HepG2 (cell line): ENCODE measurements around the gene TBC1D32. TPM values are rescaled to one million over a fixed set of nuclear protein-coding genes. Genes with fewer than 3 reads are reported as not detected.

Experiments
- ATAC-seq: fragments of 200-7000 bp; cut with Tn5 transposase; 3 replicates; pipeline ENCODE4 v1.9.1; 2020; ENCODE audit warnings: mild to moderate bottlenecking, moderate library complexity
- BruUV-seq: library from RNA; stranded (reverse); fragments of 400-500 nt; replicated peaks from 2 replicates; lab custom pipeline; 2021; lab: Mats Ljungman, UMichigan
- CTCF ChIA-PET: fragments of 300-600 bp; formaldehyde crosslinking; extraction: SDS; loops from one replicate; lab custom pipeline; 2021; ENCODE audit warnings: low total read pairs, inconsistent platforms, low intra/inter-chr PET ratio; lab: Yijun Ruan, JAX
- POLR2A ChIA-PET: fragments of 350-600 bp; sonication (Branson Sonifier 250); formaldehyde crosslinking; loops from one replicate; lab custom pipeline; 2020; ENCODE audit warnings: antibody characterized with exemption, inconsistent platforms; lab: Yijun Ruan, JAX
- DNase-seq: peaks from one replicate; pipeline ENCODE4 v3.0.0-alpha.2; 2015; ENCODE audit warnings: low spot score
- FAIRE-seq: peaks from 3 replicates; lab custom pipeline; 2011; peaks lifted over from hg19 to GRCh38; lab: Jason Lieb, UNC
- H2AFZ ChIP-seq: one replicate; pipeline ENCODE4 v1.6.1; 2011; ENCODE audit warnings: low read length, inconsistent platforms
- H3K27ac ChIP-seq: fragments of 300-600 bp; 3 replicates; pipeline ENCODE4 v1.8.0; 2011; ENCODE audit warnings: mixed run types, mild to moderate bottlenecking, mixed read lengths, low read length, inconsistent platforms; ENCODE audit not compliant: insufficient read depth; ENCODE audit errors: extremely low read length
- H3K27me3 ChIP-seq, 2 experiments: fragments of 200-600 bp in 1 of 2; 2 replicates in 1 of 2; 3 replicates in 1 of 2; pipeline versions ENCODE4 v1.6.0 to v1.8.0; 2011; ENCODE audit warnings: low read length in 2 of 2, mild to moderate bottlenecking in 2 of 2, moderate library complexity in 2 of 2, inconsistent platforms in 1 of 2; ENCODE audit not compliant: insufficient read depth in 2 of 2, control insufficient read depth in 1 of 2
- H3K36me3 ChIP-seq, 2 experiments: fragments of 200-600 bp in 1 of 2; replicated peaks in 1 of 2; 2 replicates in 1 of 2; 3 replicates in 1 of 2; pipeline versions ENCODE4 v1.5.1 to v1.8.0; 2011; ENCODE audit warnings: low read length in 2 of 2, inconsistent platforms in 1 of 2; ENCODE audit not compliant: insufficient read depth in 2 of 2, control insufficient read depth in 1 of 2
- H3K4me1 ChIP-seq: 2 replicates; pipeline ENCODE4 v1.5.1; 2012; ENCODE audit warnings: low read length, inconsistent platforms; ENCODE audit not compliant: insufficient read depth
- H3K4me2 ChIP-seq: 2 replicates; pipeline ENCODE4 v1.6.0; 2011; ENCODE audit warnings: low read depth, low read length, inconsistent platforms
- H3K4me3 ChIP-seq, 3 experiments: fragments of 200-600 bp in 1 of 3; sonication (generic), shearing (Covaris generic) in 1 of 3; replicated peaks in 1 of 3; 2 replicates each; pipeline ENCODE4 v1.5.1; 2011 to 2016; ENCODE audit warnings: low read length in 3 of 3, inconsistent platforms in 2 of 3, low read depth in 2 of 3, mild to moderate bottlenecking in 2 of 3, control low read depth in 1 of 3, mixed read lengths in 1 of 3; ENCODE audit not compliant: insufficient read depth in 1 of 3
- H3K79me2 ChIP-seq: one replicate; pipeline ENCODE4 v1.6.1; 2011; ENCODE audit warnings: low read length, inconsistent platforms; ENCODE audit not compliant: insufficient read depth
- H3K9ac ChIP-seq: 2 replicates; pipeline ENCODE4 v1.6.0; 2011; ENCODE audit warnings: mild to moderate bottlenecking, low read depth, low read length, inconsistent platforms; ENCODE audit not compliant: insufficient read depth
- H3K9me3 ChIP-seq: 2 replicates; pipeline ENCODE4 v1.5.1; 2012; ENCODE audit warnings: mild to moderate bottlenecking, low read length
- H4K20me1 ChIP-seq: 2 replicates; pipeline ENCODE4 v1.6.0; 2011; ENCODE audit warnings: inconsistent platforms, mild to moderate bottlenecking, low read length, moderate library complexity; ENCODE audit not compliant: insufficient read depth
- ATF7 ChIP-seq, 2 experiments: fragments of 450-650 bp in 1 of 2; sonication (generic) in 1 of 2; formaldehyde crosslinking in 1 of 2; IDR thresholded peaks; 2 replicates each; pipeline versions ENCODE4 v1.4.0 to v1.6.1; 2016 to 2020; ENCODE audit warnings: antibody characterized with exemption in 1 of 2, mild to moderate bottlenecking in 1 of 2, missing genetic modification reagents in 1 of 2
- HIVEP1 ChIP-seq: sonication (generic); formaldehyde crosslinking; IDR thresholded peaks from 2 replicates; pipeline ENCODE4 v1.4.0; 2020; ENCODE audit warnings: mild to moderate bottlenecking, missing genetic modification reagents
- HNRNPUL1 ChIP-seq: fragments of 200-400 bp; formaldehyde crosslinking; IDR thresholded peaks from 2 replicates; pipeline ENCODE4 v1.6.1; 2017; ENCODE audit warnings: low read depth, mild to moderate bottlenecking, low read length, moderate library complexity
- MBD4 ChIP-seq: IDR thresholded peaks from 2 replicates; pipeline ENCODE4 v1.6.1; 2012; ENCODE audit warnings: low read length, inconsistent platforms, borderline replicate concordance
- MNT ChIP-seq: fragments of 450-650 bp; IDR thresholded peaks from 2 replicates; pipeline ENCODE4 v1.6.1; 2016
- RAD21 ChIP-seq: fragments of 450-650 bp; formaldehyde crosslinking; IDR thresholded peaks from 2 replicates; pipeline ENCODE4 v1.5.0; 2020; ENCODE audit warnings: mild to moderate bottlenecking
- RBM39 ChIP-seq: fragments of 200-400 bp; formaldehyde crosslinking; IDR thresholded peaks from one replicate; pipeline ENCODE4 v1.6.1; 2018; ENCODE audit warnings: antibody characterized with exemption, mild to moderate bottlenecking, low read depth, low read length; ENCODE audit not compliant: poor library complexity, severe bottlenecking
- ZKSCAN1 ChIP-seq: fragments of 150-350 bp; IDR thresholded peaks from 2 replicates; pipeline ENCODE4 v1.6.1; 2014; ENCODE audit warnings: low read length
- ZNF713 ChIP-seq: sonication (generic); formaldehyde crosslinking; IDR thresholded peaks from 2 replicates; pipeline ENCODE4 v1.4.0; 2020; ENCODE audit warnings: mild to moderate bottlenecking, missing genetic modification reagents
- ZNF720 ChIP-seq: sonication (generic); formaldehyde crosslinking; IDR thresholded peaks from 2 replicates; pipeline ENCODE4 v1.4.0; 2020; ENCODE audit warnings: missing genetic modification reagents
- ZNF780A ChIP-seq: sonication (generic); formaldehyde crosslinking; IDR thresholded peaks from 2 replicates; pipeline ENCODE4 v1.8.0; 2022; ENCODE audit warnings: mild to moderate bottlenecking, missing genetic modification reagents, moderate library complexity
- WGBS: methylation state at CpG from one replicate; pipeline ENCODE4 v1.1.6; 2017; ENCODE audit warnings: low lambda C conversion rate; 5-methylcytosine and 5-hydroxymethylcytosine counted together
- in situ Hi-C: cut with HindIII; loops from 2 replicates; pipeline ENCODE4 v1.10.0; 2017; ENCODE audit warnings: low pct_unique_long_range_greater_than_20kb; ENCODE audit not compliant: extremely low pct_ligation_motif_present
- intact Hi-C: fragments of 100-400 bp; cut with micrococcal nuclease; formaldehyde crosslinking; loops from one replicate; pipeline ENCODE4 v1.10.0; 2022; ENCODE audit not compliant: unreplicated experiment
- polyA plus RNA-seq, 8 experiments: library from polyadenylated mRNA; depleted of rRNA in 3 of 8; stranded (reverse) in 7 of 8; unstranded in 1 of 8; fragments of >200 nt; fragmentation: Illumina TruSeq in 4 of 8; extraction: Trizol in 4 of 8; gene quantifications; 2 replicates each; pipeline versions ENCODE4 v1.2.1 to v1.2.3, GENCODE V29; 2011 to 2016; ENCODE audit warnings: low read depth in 4 of 8, missing spikeins in 1 of 8, mixed read lengths in 1 of 8; ENCODE audit not compliant: insufficient read depth in 1 of 8
- total RNA-seq, 5 experiments: library from RNA; depleted of rRNA; stranded (reverse); fragments of >200 nt; fragmentation: Illumina TruSeq; extraction: Trizol; gene quantifications; 2 replicates each; pipeline ENCODE4 v1.2.3, GENCODE V29; 2016; ENCODE audit warnings: low read depth in 1 of 5
- TF ChIP-seq, protein P1 (sequence below): sonication (generic); formaldehyde crosslinking; IDR thresholded peaks from 2 replicates; pipeline ENCODE4 v1.4.0; 2020; ENCODE audit warnings: mild to moderate bottlenecking, missing genetic modification reagents
- TF ChIP-seq, protein P2 (sequence below): sonication (generic); formaldehyde crosslinking; IDR thresholded peaks from 2 replicates; pipeline ENCODE4 v1.4.0; 2020; ENCODE audit warnings: missing genetic modification reagents, borderline replicate concordance
- TF ChIP-seq, protein P3 (sequence below): IDR thresholded peaks from 2 replicates; pipeline ENCODE4 v1.6.1; 2016; ENCODE audit warnings: mild to moderate bottlenecking, missing biosample characterization, missing genetic modification reagents
- TF ChIP-seq, protein P4 (sequence below): sonication (generic); formaldehyde crosslinking; IDR thresholded peaks from 2 replicates; pipeline ENCODE4 v1.5.1; 2020; ENCODE audit warnings: missing genetic modification reagents, mild to moderate bottlenecking, borderline replicate concordance
- TF ChIP-seq, protein P5 (sequence below): IDR thresholded peaks from 2 replicates; pipeline ENCODE4 v1.6.1; 2016; ENCODE audit warnings: control low read depth

Gene TBC1D32
- total and polyA plus RNA-seq, 2 of the 13 experiments (the other 11 are each of a cell fraction or from before 2014, with no cell fraction given) = 2.0 to 4.8 TPM

DNA sequence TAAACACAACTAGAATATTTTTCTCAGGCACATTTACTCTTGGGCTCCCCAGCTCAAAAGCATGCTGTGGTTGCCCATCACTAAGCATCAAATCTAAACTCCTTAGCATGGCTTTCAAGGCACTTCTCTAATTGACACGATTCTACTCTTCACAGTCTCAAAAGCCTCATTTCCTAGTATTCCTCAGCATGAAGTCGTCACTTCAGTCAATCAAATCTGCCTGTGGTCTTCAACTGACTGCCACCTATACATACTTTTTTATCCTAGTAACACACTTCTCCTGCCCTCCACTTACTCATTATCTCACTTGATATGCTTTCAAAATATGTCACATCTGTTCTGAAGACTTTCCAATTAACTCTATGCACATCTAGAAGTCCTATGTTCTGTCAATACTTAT lies 110.3 kb downstream of the TBC1D32 start:
- Histone ChIP-seq H3K9me3 (no peaks in the 10 kb centered on the region), H3K36me3 (no peaks in the 10 kb centered on the region), H4K20me1 (no peaks in the 10 kb centered on the region), H3K9ac (no peak overlapping the region), H3K27ac (no peak overlapping the region), H3K79me2 (no peaks in the 10 kb centered on the region), H2AFZ (no peak overlapping the region), H3K4me3 (no peak overlapping the region), H3K27me3 (no peaks in the 10 kb centered on the region), H3K4me1 (no peaks in the 10 kb centered on the region), H3K4me2 (no peak overlapping the region)
- POLR2A ChIA-PET = no interaction called here
- intact Hi-C loops = loop anchor here (2.0 kb wide), 1 partner anchor 169 kb away; no protein-coding TSS in a partner anchor
- BruUV-seq = no TSS peak
- DNase-seq (no peak), ATAC-seq (no peak), FAIRE-seq (no peak)
- WGBS = 8% methylated on average over 2 of the region's 2 CpGs
- CTCF ChIA-PET = no interaction called here
- in situ Hi-C loops = loop anchor here (10.0 kb wide), 1 partner anchor 169 kb away; no protein-coding TSS in a partner anchor
- TF ChIP-seq MNT = no peak
- no peak for TF ChIP-seq HNRNPUL1
- no peak for TF ChIP-seq ZKSCAN1
- TF ChIP-seq MBD4 = no peak
- TF ChIP-seq, protein P1, sequence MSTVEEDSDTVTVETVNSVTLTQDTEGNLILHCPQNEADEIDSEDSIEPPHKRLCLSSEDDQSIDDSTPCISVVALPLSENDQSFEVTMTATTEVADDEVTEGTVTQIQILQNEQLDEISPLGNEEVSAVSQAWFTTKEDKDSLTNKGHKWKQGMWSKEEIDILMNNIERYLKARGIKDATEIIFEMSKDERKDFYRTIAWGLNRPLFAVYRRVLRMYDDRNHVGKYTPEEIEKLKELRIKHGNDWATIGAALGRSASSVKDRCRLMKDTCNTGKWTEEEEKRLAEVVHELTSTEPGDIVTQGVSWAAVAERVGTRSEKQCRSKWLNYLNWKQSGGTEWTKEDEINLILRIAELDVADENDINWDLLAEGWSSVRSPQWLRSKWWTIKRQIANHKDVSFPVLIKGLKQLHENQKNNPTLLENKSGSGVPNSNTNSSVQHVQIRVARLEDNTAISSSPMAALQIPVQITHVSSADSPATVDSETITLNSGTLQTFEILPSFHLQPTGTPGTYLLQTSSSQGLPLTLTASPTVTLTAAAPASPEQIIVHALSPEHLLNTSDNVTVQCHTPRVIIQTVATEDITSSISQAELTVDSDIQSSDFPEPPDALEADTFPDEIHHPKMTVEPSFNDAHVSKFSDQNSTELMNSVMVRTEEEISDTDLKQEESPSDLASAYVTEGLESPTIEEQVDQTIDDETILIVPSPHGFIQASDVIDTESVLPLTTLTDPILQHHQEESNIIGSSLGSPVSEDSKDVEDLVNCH (CRISPR knock-in tag) = no peak
- TF ChIP-seq ATF7 (IDR thresholded peaks at IDR 0.05) = no peak
- TF ChIP-seq ATF7 (CRISPR knock-in tag; IDR thresholded peaks at IDR 0.05) = no peak
- no peak for TF ChIP-seq RBM39
- TF ChIP-seq, protein P2, sequence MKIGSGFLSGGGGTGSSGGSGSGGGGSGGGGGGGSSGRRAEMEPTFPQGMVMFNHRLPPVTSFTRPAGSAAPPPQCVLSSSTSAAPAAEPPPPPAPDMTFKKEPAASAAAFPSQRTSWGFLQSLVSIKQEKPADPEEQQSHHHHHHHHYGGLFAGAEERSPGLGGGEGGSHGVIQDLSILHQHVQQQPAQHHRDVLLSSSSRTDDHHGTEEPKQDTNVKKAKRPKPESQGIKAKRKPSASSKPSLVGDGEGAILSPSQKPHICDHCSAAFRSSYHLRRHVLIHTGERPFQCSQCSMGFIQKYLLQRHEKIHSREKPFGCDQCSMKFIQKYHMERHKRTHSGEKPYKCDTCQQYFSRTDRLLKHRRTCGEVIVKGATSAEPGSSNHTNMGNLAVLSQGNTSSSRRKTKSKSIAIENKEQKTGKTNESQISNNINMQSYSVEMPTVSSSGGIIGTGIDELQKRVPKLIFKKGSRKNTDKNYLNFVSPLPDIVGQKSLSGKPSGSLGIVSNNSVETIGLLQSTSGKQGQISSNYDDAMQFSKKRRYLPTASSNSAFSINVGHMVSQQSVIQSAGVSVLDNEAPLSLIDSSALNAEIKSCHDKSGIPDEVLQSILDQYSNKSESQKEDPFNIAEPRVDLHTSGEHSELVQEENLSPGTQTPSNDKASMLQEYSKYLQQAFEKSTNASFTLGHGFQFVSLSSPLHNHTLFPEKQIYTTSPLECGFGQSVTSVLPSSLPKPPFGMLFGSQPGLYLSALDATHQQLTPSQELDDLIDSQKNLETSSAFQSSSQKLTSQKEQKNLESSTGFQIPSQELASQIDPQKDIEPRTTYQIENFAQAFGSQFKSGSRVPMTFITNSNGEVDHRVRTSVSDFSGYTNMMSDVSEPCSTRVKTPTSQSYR (CRISPR knock-in tag) = no peak
- TF ChIP-seq, protein P3, sequence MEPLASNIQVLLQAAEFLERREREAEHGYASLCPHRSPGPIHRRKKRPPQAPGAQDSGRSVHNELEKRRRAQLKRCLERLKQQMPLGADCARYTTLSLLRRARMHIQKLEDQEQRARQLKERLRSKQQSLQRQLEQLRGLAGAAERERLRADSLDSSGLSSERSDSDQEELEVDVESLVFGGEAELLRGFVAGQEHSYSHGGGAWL (CRISPR knock-in tag) = no peak
- TF ChIP-seq, protein P4, sequence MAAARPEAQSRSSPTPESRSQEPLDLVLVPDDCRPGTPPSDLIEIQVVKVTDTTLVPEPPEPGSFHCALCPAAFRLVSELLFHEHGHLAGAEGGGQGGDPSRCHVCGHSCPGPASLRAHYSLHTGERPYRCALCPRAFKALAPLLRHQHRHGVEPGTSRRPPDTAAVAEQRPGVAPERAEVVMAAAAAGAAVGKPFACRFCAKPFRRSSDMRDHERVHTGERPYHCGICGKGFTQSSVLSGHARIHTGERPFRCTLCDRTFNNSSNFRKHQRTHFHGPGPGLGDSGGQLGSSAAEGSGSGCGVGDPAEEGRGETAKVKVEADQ (CRISPR knock-in tag) = no peak
- TF ChIP-seq HIVEP1 = no peak
- TF ChIP-seq ZNF713 = no peak
- TF ChIP-seq, protein P5, sequence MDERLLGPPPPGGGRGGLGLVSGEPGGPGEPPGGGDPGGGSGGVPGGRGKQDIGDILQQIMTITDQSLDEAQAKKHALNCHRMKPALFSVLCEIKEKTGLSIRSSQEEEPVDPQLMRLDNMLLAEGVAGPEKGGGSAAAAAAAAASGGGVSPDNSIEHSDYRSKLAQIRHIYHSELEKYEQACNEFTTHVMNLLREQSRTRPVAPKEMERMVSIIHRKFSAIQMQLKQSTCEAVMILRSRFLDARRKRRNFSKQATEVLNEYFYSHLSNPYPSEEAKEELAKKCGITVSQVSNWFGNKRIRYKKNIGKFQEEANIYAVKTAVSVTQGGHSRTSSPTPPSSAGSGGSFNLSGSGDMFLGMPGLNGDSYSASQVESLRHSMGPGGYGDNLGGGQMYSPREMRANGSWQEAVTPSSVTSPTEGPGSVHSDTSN (CRISPR knock-in tag) = no peak
- TF ChIP-seq ZNF720 (CRISPR knock-in tag) = no peak
- TF ChIP-seq RAD21 (CRISPR knock-in tag) = no peak
- no peak for TF ChIP-seq ZNF780A (CRISPR knock-in tag)
